GM23338 (cell line): ENCODE measurements around the gene PDXK. TPM values are rescaled to one million over a fixed set of nuclear protein-coding genes. Genes with fewer than 3 reads are reported as not detected.

Source experiments
- ATAC-seq: fragments of 200-7000 bp; cut with Tn5 transposase; 3 replicates; pipeline ENCODE4 v1.9.1; 2020
- DNase-seq: peaks from one replicate; pipeline ENCODE4 v3.0.0-alpha.2; 2015; ENCODE audit warnings: low spot score
- H2AFZ ChIP-seq: fragments of 200-600 bp; sonication (generic); 2 replicates; pipeline ENCODE4 v1.8.0; 2016; ENCODE audit warnings: antibody characterized with exemption, mild to moderate bottlenecking, moderate library complexity
- H3F3A ChIP-seq: fragments of 200-600 bp; sonication (generic); replicated peaks from 2 replicates; pipeline ENCODE4 v1.8.0; 2017; ENCODE audit warnings: antibody characterized with exemption, mixed run types, low read depth
- H3K27ac ChIP-seq: fragments of 200-600 bp; sonication (generic); 2 replicates; pipeline ENCODE4 v1.6.1; 2016; ENCODE audit warnings: low read depth
- H3K27me3 ChIP-seq: fragments of 200-600 bp; sonication (generic); 2 replicates; pipeline ENCODE4 v1.8.0; 2016; ENCODE audit warnings: mild to moderate bottlenecking, mixed run types, moderate library complexity; ENCODE audit not compliant: insufficient read depth
- H3K36me3 ChIP-seq: fragments of 200-600 bp; sonication (generic); 2 replicates; pipeline ENCODE4 v1.8.0; 2016; ENCODE audit warnings: mild to moderate bottlenecking; ENCODE audit not compliant: insufficient read depth
- H3K4me1 ChIP-seq: fragments of 200-600 bp; sonication (generic); 2 replicates; pipeline ENCODE4 v1.8.0; 2016; ENCODE audit warnings: mild to moderate bottlenecking, moderate library complexity; ENCODE audit not compliant: insufficient read depth
- H3K4me2 ChIP-seq: fragments of 200-600 bp; sonication (generic); 2 replicates; pipeline ENCODE4 v1.7.1; 2017; ENCODE audit warnings: mixed run types
- H3K4me3 ChIP-seq: fragments of 200-600 bp; sonication (generic); 2 replicates; pipeline ENCODE4 v1.6.1; 2016; ENCODE audit warnings: mixed run types
- H3K79me2 ChIP-seq: fragments of 200-600 bp; sonication (generic); replicated peaks from 2 replicates; pipeline ENCODE4 v1.8.0; 2017; ENCODE audit warnings: mild to moderate bottlenecking; ENCODE audit not compliant: insufficient read depth
- H3K9me2 ChIP-seq: fragments of 200-600 bp; sonication (generic); 2 replicates; pipeline ENCODE4 v1.8.0; 2017; ENCODE audit not compliant: insufficient read depth
- H4K20me1 ChIP-seq: fragments of 200-600 bp; sonication (generic); replicated peaks from 2 replicates; pipeline ENCODE4 v1.8.0; 2017; ENCODE audit warnings: mild to moderate bottlenecking; ENCODE audit not compliant: insufficient read depth
- H3K27ac Mint-ChIP-seq: 2 replicates; pipeline ENCODE4 v1.8.0; 2020; ENCODE audit warnings: inconsistent platforms, mild to moderate bottlenecking, moderate library complexity, mixed read lengths
- H3K27me3 Mint-ChIP-seq: 3 replicates; pipeline ENCODE4 v1.8.0; 2022; ENCODE audit warnings: low read depth, mild to moderate bottlenecking, moderate library complexity, mixed read lengths, inconsistent platforms; ENCODE audit not compliant: insufficient read depth, poor library complexity
- H3K36me3 Mint-ChIP-seq: 3 replicates; pipeline ENCODE4 v1.8.0; 2021; ENCODE audit warnings: low read depth, mild to moderate bottlenecking, inconsistent platforms, moderate library complexity, mixed read lengths
- H3K4me1 Mint-ChIP-seq: 3 replicates; pipeline ENCODE4 v1.8.0; 2020; ENCODE audit warnings: mild to moderate bottlenecking, inconsistent platforms, mixed read lengths
- H3K4me3 Mint-ChIP-seq: 3 replicates; pipeline ENCODE4 v1.8.0; 2021; ENCODE audit warnings: moderate library complexity, mild to moderate bottlenecking, inconsistent platforms, mixed read lengths
- H3K9me3 Mint-ChIP-seq: 3 replicates; pipeline ENCODE4 v1.8.0; 2020; ENCODE audit warnings: moderate library complexity, mild to moderate bottlenecking, inconsistent platforms, mixed read lengths
- CREB1 ChIP-seq: fragments of 250-450 bp; sonication (Bioruptor Pico); IDR thresholded peaks from 2 replicates; pipeline ENCODE4 v1.5.0; 2020; ENCODE audit warnings: low read depth, mild to moderate bottlenecking, moderate library complexity
- CTCF ChIP-seq, 2 experiments: fragments of 200-600 bp in 1 of 2; sonication (generic) in 1 of 2; conservative IDR thresholded peaks; 2 replicates each; pipeline versions ENCODE4 v1.5.1 to v1.6.1; 2016 to 2017; ENCODE audit warnings: antibody characterized with exemption in 2 of 2, low read depth in 2 of 2, mild to moderate bottlenecking in 2 of 2, moderate library complexity in 1 of 2
- EZH2 ChIP-seq: fragments of 200-600 bp; sonication (generic); IDR thresholded peaks from one replicate; pipeline ENCODE4 v1.8.0; 2017; ENCODE audit warnings: antibody characterized with exemption, mild to moderate bottlenecking, low read depth; ENCODE audit not compliant: unreplicated experiment
- EZH2phosphoT487 ChIP-seq: fragments of 200-600 bp; sonication (generic); IDR thresholded peaks from one replicate; pipeline ENCODE4 v1.8.1; 2018; ENCODE audit warnings: antibody characterized with exemption; ENCODE audit not compliant: unreplicated experiment
- JUNB ChIP-seq: IDR thresholded peaks from one replicate; pipeline ENCODE4 v1.6.1; 2016; ENCODE audit warnings: antibody characterized with exemption; ENCODE audit not compliant: unreplicated experiment
- NANOG ChIP-seq: IDR thresholded peaks from 2 replicates; pipeline ENCODE4 v1.6.1; 2016; ENCODE audit warnings: antibody characterized with exemption, borderline replicate concordance
- POLR2AphosphoS5 ChIP-seq: IDR thresholded peaks from 2 replicates; pipeline ENCODE4 v1.6.1; 2016; ENCODE audit warnings: antibody characterized with exemption, low read depth
- REST ChIP-seq: IDR thresholded peaks from one replicate; pipeline ENCODE4 v1.6.1; 2018; ENCODE audit warnings: antibody characterized with exemption; ENCODE audit not compliant: unreplicated experiment
- STAT1 ChIP-seq: IDR thresholded peaks from one replicate; pipeline ENCODE4 v1.6.1; 2016; ENCODE audit warnings: antibody characterized with exemption; ENCODE audit not compliant: unreplicated experiment
- ZNF114 ChIP-seq: fragments of 250-450 bp; sonication (Bioruptor Pico); IDR thresholded peaks from 2 replicates; pipeline ENCODE4 v1.5.0; 2020; ENCODE audit warnings: mild to moderate bottlenecking, moderate library complexity
- ZNF331 ChIP-seq: fragments of 250-450 bp; sonication (Bioruptor Pico); IDR thresholded peaks from 2 replicates; pipeline ENCODE4 v1.5.0; 2020; ENCODE audit warnings: low read depth, mild to moderate bottlenecking, moderate library complexity
- ZNF462 ChIP-seq: fragments of 250-450 bp; sonication (Bioruptor Pico); IDR thresholded peaks from 2 replicates; pipeline ENCODE4 v1.5.0; 2020; ENCODE audit warnings: mild to moderate bottlenecking, moderate library complexity
- polyA plus RNA-seq: library from polyadenylated mRNA; unstranded; fragments of >200 nt; fragmentation: Nextera tagmentation; extraction: Ambion mirVana; gene quantifications from 2 replicates; pipeline ENCODE4 v1.2.1, GENCODE V29; 2016
- total RNA-seq: library from RNA; depleted of rRNA; stranded (reverse); fragments of >200 nt; shearing (Covaris generic); gene quantifications from 2 replicates; pipeline ENCODE4 v1.2.3, GENCODE V29; 2014
- TF ChIP-seq, protein P1 (sequence below): IDR thresholded peaks from 2 replicates; pipeline ENCODE4 v1.6.1; 2016; ENCODE audit warnings: antibody characterized with exemption

The PDXK gene
- total and polyA plus RNA-seq, 2 experiments from 2014 or later, result 53.2 to 66.3 TPM

- H3K9me2 ChIP-seq, result no peaks in the 10 kb centered on the region
- peaks cover 16% of the 10 kb centered on the region for H3K27me3 Mint-ChIP-seq
- no peaks in the 10 kb centered on the region for H3K36me3 ChIP-seq
- no peak overlapping the region for H3K27ac Mint-ChIP-seq
- ATAC-seq, result no peak
- H3K4me1 ChIP-seq, result peaks cover 7% of the 10 kb centered on the region
- DNase-seq, result no peak
- H3F3A ChIP-seq, result peaks cover 10% of the 10 kb centered on the region; the same call in 1 of the 2 replicates
- peaks cover 13% of the 10 kb centered on the region for H3K4me1 Mint-ChIP-seq
- TF ChIP-seq EZH2, result no peak
- no peak for TF ChIP-seq CTCF (conservative IDR thresholded peaks at IDR 0.05; ENCODE audit: low read depth in 2 of 2)
- TF ChIP-seq NANOG, result no peak
- no peak for TF ChIP-seq REST
- TF ChIP-seq STAT1, result no peak
- no peak for TF ChIP-seq ZNF462 (CRISPR knock-in tag)
- TF ChIP-seq ZNF114 (CRISPR knock-in tag), result no peak
- no peak for TF ChIP-seq ZNF331 (CRISPR knock-in tag)
- no peak for TF ChIP-seq CREB1 (CRISPR knock-in tag)
- TF ChIP-seq JUNB, result no peak
- no peak for TF ChIP-seq EZH2phosphoT487
- TF ChIP-seq, protein P1, sequence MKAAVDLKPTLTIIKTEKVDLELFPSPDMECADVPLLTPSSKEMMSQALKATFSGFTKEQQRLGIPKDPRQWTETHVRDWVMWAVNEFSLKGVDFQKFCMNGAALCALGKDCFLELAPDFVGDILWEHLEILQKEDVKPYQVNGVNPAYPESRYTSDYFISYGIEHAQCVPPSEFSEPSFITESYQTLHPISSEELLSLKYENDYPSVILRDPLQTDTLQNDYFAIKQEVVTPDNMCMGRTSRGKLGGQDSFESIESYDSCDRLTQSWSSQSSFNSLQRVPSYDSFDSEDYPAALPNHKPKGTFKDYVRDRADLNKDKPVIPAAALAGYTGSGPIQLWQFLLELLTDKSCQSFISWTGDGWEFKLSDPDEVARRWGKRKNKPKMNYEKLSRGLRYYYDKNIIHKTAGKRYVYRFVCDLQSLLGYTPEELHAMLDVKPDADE, result no peak
- no peak for TF ChIP-seq POLR2AphosphoS5
- no peak overlapping the region for H3K4me3 ChIP-seq
- H3K79me2 ChIP-seq, result no peaks in the 10 kb centered on the region
- no peaks in the 10 kb centered on the region for H4K20me1 ChIP-seq
- H3K36me3 Mint-ChIP-seq, result peaks cover 8% of the 10 kb centered on the region; the same call in 2 of the 3 replicates
- no peak overlapping the region for H3K27ac ChIP-seq
- H3K4me3 Mint-ChIP-seq, result no peak overlapping the region
- no peak overlapping the region for H2AFZ ChIP-seq
- H3K4me2 ChIP-seq, result no peak overlapping the region
- H3K27me3 ChIP-seq, result no peaks in the 10 kb centered on the region
- H3K9me3 Mint-ChIP-seq, result no peaks in the 10 kb centered on the region
Observed at GRCh38 chr21:43809853-43810504, 91.0 kb downstream of the PDXK start.
